A204.1 (cell line): Measurements from ENCODE around the gene GLRA2.

ENCODE experiments used
- FAIRE-seq: peaks from 2 replicates; lab custom pipeline; 2012; peaks lifted over from hg19 to GRCh38; lab: Jason Lieb, UNC

Gene GLRA2

GRCh38 chrX:14702145-14702544, 172.8 kb downstream of the GLRA2 start:
- no peak for FAIRE-seq

GRCh38 chrX:14712096-14712495, 182.8 kb downstream of the GLRA2 start:
- FAIRE-seq: no peak

- no peak for FAIRE-seq
Observed at GRCh38 chrX:14717949-14718348, 188.6 kb downstream of the GLRA2 start.

- no peak for FAIRE-seq
Observed at GRCh38 chrX:14718403-14718802, 189.1 kb downstream of the GLRA2 start.

GRCh38 chrX:14729058-14729457, 199.7 kb downstream of the GLRA2 start:
- no peak for FAIRE-seq

- FAIRE-seq: no peak
Observed at GRCh38 chrX:14738643-14739042, 209.3 kb downstream of the GLRA2 start.

GRCh38 chrX:14753441-14753840, 224.1 kb downstream of the GLRA2 start:
- FAIRE-seq: no peak

- FAIRE-seq: no peak
Observed at GRCh38 chrX:14758029-14758491, 228.7 kb downstream of the GLRA2 start.

- FAIRE-seq: no peak
Observed at GRCh38 chrX:14775416-14775815, 246.1 kb downstream of the GLRA2 start.

GRCh38 chrX:14776901-14777300, 247.6 kb downstream of the GLRA2 start:
- no peak for FAIRE-seq

- no peak for FAIRE-seq
Observed at GRCh38 chrX:14777525-14777924, 248.2 kb downstream of the GLRA2 start.

- no peak for FAIRE-seq
Observed at GRCh38 chrX:14779580-14779979, 250.2 kb downstream of the GLRA2 start.
